CD14-positive monocyte (primary cell): Measurements from ENCODE around the gene MDFI. TPM values are rescaled to one million over a fixed set of nuclear protein-coding genes. Genes with fewer than 3 reads are reported as not detected.

ENCODE experiments used
- DNase-seq, 3 donors: peaks; one replicate each; pipeline ENCODE4 v3.0.0-alpha.2; 2011 to 2022
- H2AFZ ChIP-seq: 2 replicates; pipeline ENCODE4 v1.6.0; 2012; ENCODE audit warnings: mild to moderate bottlenecking, low read depth, low read length, inconsistent platforms; ENCODE audit not compliant: insufficient read depth, poor library complexity, severe bottlenecking
- H3K27ac ChIP-seq, 2 donors: 1 replicate in 1 of 2; 2 replicates in 1 of 2; pipeline ENCODE4 v1.5.1; 2012 to 2013; ENCODE audit warnings: low read length in 2 of 2, control low read depth in 1 of 2, inconsistent platforms in 1 of 2, low read depth in 1 of 2, mild to moderate bottlenecking in 1 of 2
- H3K27me3 ChIP-seq, 2 donors: one replicate each; pipeline versions ENCODE4 v1.6.0 to v1.6.1; 2011 to 2013; ENCODE audit warnings: low read length in 2 of 2; ENCODE audit not compliant: control insufficient read depth in 2 of 2, insufficient read depth in 2 of 2
- H3K36me3 ChIP-seq, 2 donors: replicated peaks in 1 of 2; 1 replicate in 1 of 2; 2 replicates in 1 of 2; pipeline versions ENCODE4 v1.5.1 to v1.6.1; 2012 to 2013; ENCODE audit warnings: low read length in 2 of 2, control low read depth in 1 of 2, inconsistent platforms in 1 of 2, mild to moderate bottlenecking in 1 of 2; ENCODE audit not compliant: insufficient read depth in 2 of 2, control insufficient read depth in 1 of 2
- H3K4me1 ChIP-seq, 2 donors: 1 replicate in 1 of 2; 2 replicates in 1 of 2; pipeline versions ENCODE4 v1.5.1 to v1.6.1; 2012 to 2013; ENCODE audit warnings: low read length in 2 of 2, control low read depth in 1 of 2, inconsistent platforms in 1 of 2, mild to moderate bottlenecking in 1 of 2, moderate library complexity in 1 of 2; ENCODE audit not compliant: insufficient read depth in 2 of 2, control insufficient read depth in 1 of 2
- H3K4me2 ChIP-seq: replicated peaks from 2 replicates; pipeline ENCODE3; 2012; ENCODE audit warnings: low read length, moderate library complexity, mild to moderate bottlenecking; ENCODE audit not compliant: poor library complexity, severe bottlenecking; ENCODE audit errors: extremely low read depth
- H3K4me3 ChIP-seq, 3 experiments: fragments of 200-600 bp in 1 of 3; sonication (generic) in 1 of 3; replicated peaks in 1 of 3; 1 replicate in 2 of 3; 2 replicates in 1 of 3; pipeline ENCODE4 v1.5.1; 2011 to 2013; ENCODE audit warnings: low read length in 3 of 3, mild to moderate bottlenecking in 3 of 3, control low read depth in 2 of 3, low read depth in 2 of 3, inconsistent platforms in 1 of 3, moderate library complexity in 1 of 3
- H3K79me2 ChIP-seq: 2 replicates; pipeline ENCODE4 v1.6.0; 2012; ENCODE audit warnings: mild to moderate bottlenecking, control low read depth, inconsistent platforms, low read length, moderate library complexity; ENCODE audit not compliant: insufficient read depth
- H3K9ac ChIP-seq: 2 replicates; pipeline ENCODE4 v1.6.0; 2017; ENCODE audit warnings: low read length, mild to moderate bottlenecking; ENCODE audit not compliant: insufficient read depth, poor library complexity, severe bottlenecking
- H3K9me3 ChIP-seq, 2 donors: replicated peaks in 1 of 2; 1 replicate in 1 of 2; 2 replicates in 1 of 2; pipeline versions ENCODE4 v1.5.1 to v1.6.1; 2012 to 2013; ENCODE audit warnings: low read length in 2 of 2, control low read depth in 1 of 2; ENCODE audit not compliant: control insufficient read depth in 1 of 2, insufficient read depth in 1 of 2
- H4K20me1 ChIP-seq: 2 replicates; pipeline ENCODE4 v1.6.0; 2012; ENCODE audit warnings: mild to moderate bottlenecking, low read length, control low read depth, moderate library complexity; ENCODE audit not compliant: insufficient read depth
- H3K27ac Mint-ChIP-seq, 7 donors: one replicate each; pipeline ENCODE4 v1.8.0; 2020; ENCODE audit warnings: mild to moderate bottlenecking in 7 of 7, mixed read lengths in 7 of 7, moderate library complexity in 6 of 7, inconsistent platforms in 2 of 7
- H3K27me3 Mint-ChIP-seq, 3 donors: one replicate each; pipeline ENCODE4 v1.8.0; 2021 to 2022; ENCODE audit warnings: low read depth in 3 of 3, mild to moderate bottlenecking in 3 of 3, mixed read lengths in 3 of 3, moderate library complexity in 3 of 3, inconsistent platforms in 1 of 3
- H3K36me3 Mint-ChIP-seq, 2 donors: one replicate each; pipeline ENCODE4 v1.8.0; 2020; ENCODE audit warnings: mixed read lengths in 2 of 2, inconsistent platforms in 1 of 2, mild to moderate bottlenecking in 1 of 2
- H3K4me1 Mint-ChIP-seq: one replicate; pipeline ENCODE4 v1.8.0; 2020; ENCODE audit warnings: mild to moderate bottlenecking, mixed read lengths
- H3K4me3 Mint-ChIP-seq, 2 donors: one replicate each; pipeline ENCODE4 v1.8.0; 2020; ENCODE audit warnings: mild to moderate bottlenecking in 2 of 2, mixed read lengths in 2 of 2, moderate library complexity in 1 of 2
- H3K9me3 Mint-ChIP-seq, 7 donors: one replicate each; pipeline ENCODE4 v1.8.0; 2020 to 2022; ENCODE audit warnings: mixed read lengths in 7 of 7, mild to moderate bottlenecking in 6 of 7, moderate library complexity in 6 of 7, inconsistent platforms in 2 of 7
- CTCF ChIP-seq: fragments of 200-600 bp; IDR thresholded peaks from one replicate; pipeline ENCODE4 v1.8.0; 2022; ENCODE audit warnings: antibody characterized with exemption, mild to moderate bottlenecking
- WGBS: methylation state at CpG from one replicate; pipeline ENCODE4 v1.1.5; 2013; ENCODE audit warnings: missing lambda C conversion rate; ENCODE audit not compliant: insufficient coverage; 5-methylcytosine and 5-hydroxymethylcytosine counted together
- intact Hi-C, 2 donors: fragments of 100-400 bp; cut with micrococcal nuclease; formaldehyde crosslinking; loops; one replicate each; pipeline versions ENCODE4 v1.15.0 to v1.15.1; 2023
- polyA plus RNA-seq, 3 donors: library from polyadenylated mRNA; depleted of rRNA in 1 of 3; unstranded in 2 of 3; stranded (reverse) in 1 of 3; fragments of 300-500 nt in 2 of 3; fragments of >200 nt in 1 of 3; fragmentation: Illumina TruSeq in 2 of 3; gene quantifications; 1 replicate in 2 of 3; 2 replicates in 1 of 3; pipeline ENCODE4 v1.2.3, GENCODE V29; 2012 to 2021

MDFI gene
- polyA plus RNA-seq, 3 donors: not detected

GRCh38 chr6:41624621-41625380, 13.5 kb upstream of the MDFI start:
- Histone ChIP-seq H3K4me3 (no peak overlapping the region), H4K20me1 (no peaks in the 10 kb centered on the region), H3K27ac (no peak overlapping the region), H3K9ac (no peak overlapping the region), H2AFZ (no peak overlapping the region), H3K4me2 (no peak overlapping the region), H3K36me3 (no peaks in the 10 kb centered on the region), H3K79me2 (no peaks in the 10 kb centered on the region), H3K27me3 (no peaks in the 10 kb centered on the region), H3K9me3 (no peaks in the 10 kb centered on the region), H3K4me1 (peaks cover 6 to 10% of the 10 kb centered on the region in 2 donors)
- Mint-ChIP-seq H3K9me3 (peaks cover 0 to 8% (median 3%) of the 10 kb centered on the region in 7 donors), H3K27ac (no peak overlapping the region), H3K36me3 (peaks cover 0 to 3% of the 10 kb centered on the region in 2 donors), H3K27me3 (peaks cover 3 to 9% (median 5%) of the 10 kb centered on the region in 3 donors), H3K4me1 (peaks cover 10% of the 10 kb centered on the region), H3K4me3 (no peak overlapping the region)
- intact Hi-C loops: no loop called here
- no peak for DNase-seq
- no peak for TF ChIP-seq CTCF
- WGBS: 81% methylated on average over 6 of the region's 18 CpGs

GRCh38 chr6:41625442-41625841, 12.8 kb upstream of the MDFI start:
- H3K4me3 ChIP-seq: no peak overlapping the region
- no peaks in the 10 kb centered on the region for H3K9me3 ChIP-seq
- no peak for TF ChIP-seq CTCF
- H2AFZ ChIP-seq: no peak overlapping the region
- no peaks in the 10 kb centered on the region for H4K20me1 ChIP-seq
- Mint-ChIP-seq H3K36me3 (peaks cover 0 to 3% of the 10 kb centered on the region in 2 donors), H3K27me3 (peaks cover 3 to 7% (median 5%) of the 10 kb centered on the region in 3 donors), H3K27ac (peak overlapping the region in 1 of 7 donors; percentile 25), H3K4me1 (peaks cover 10% of the 10 kb centered on the region), H3K9me3 (peaks cover 0 to 8% (median 3%) of the 10 kb centered on the region in 7 donors), H3K4me3 (no peak overlapping the region)
- 39% methylated on average over 3 of the region's 6 CpGs for WGBS
- intact Hi-C loops: no loop called here
- no peak overlapping the region for H3K4me2 ChIP-seq
- H3K4me1 ChIP-seq: peaks cover 6 to 10% of the 10 kb centered on the region in 2 donors
- no peaks in the 10 kb centered on the region for H3K79me2 ChIP-seq
- H3K27me3 ChIP-seq: no peaks in the 10 kb centered on the region
- DNase-seq: no peak
- H3K9ac ChIP-seq: no peak overlapping the region
- no peaks in the 10 kb centered on the region for H3K36me3 ChIP-seq
- no peak overlapping the region for H3K27ac ChIP-seq
